Lower leg skin (tissue), 3 donors: ENCODE measurements around the gene C2CD3.

Source experiments
- CTCF ChIP-seq, 3 donors: fragments of 450-650 bp; IDR thresholded peaks; one replicate each; pipeline ENCODE4 v1.5.1; 2016; ENCODE audit warnings: antibody characterized with exemption in 3 of 3, mild to moderate bottlenecking in 3 of 3, moderate library complexity in 2 of 3
- POLR2A ChIP-seq, 2 donors: fragments of 450-650 bp; IDR thresholded peaks; one replicate each; pipeline ENCODE4 v1.6.1; 2016 to 2017; ENCODE audit warnings: antibody characterized with exemption in 2 of 2, mild to moderate bottlenecking in 1 of 2, moderate library complexity in 1 of 2

GRCh38 chr11:73971175-73971719, 199.6 kb downstream of the C2CD3 start:
- TF ChIP-seq CTCF (IDR thresholded peaks at IDR 0.05) (no peak), POLR2A (IDR thresholded peaks at IDR 0.05) (no peak)
